Neural cell (in vitro differentiated cells): Measurements from ENCODE around the gene LRRC3. TPM values are rescaled to one million over a fixed set of nuclear protein-coding genes. Genes with fewer than 3 reads are reported as not detected.

Experiments
- H2AFZ ChIP-seq: fragments of 200-600, 300-800 bp; sonication (generic), shearing (Covaris generic); 2 replicates; pipeline ENCODE4 v1.6.0; 2014; ENCODE audit warnings: low read depth, mild to moderate bottlenecking, antibody characterized with exemption, low read length, moderate library complexity
- H3F3A ChIP-seq: fragments of 200-600 bp; shearing (Covaris generic); 2 replicates; pipeline ENCODE4 v1.6.1; 2016; ENCODE audit warnings: mild to moderate bottlenecking, moderate library complexity, mixed read lengths, antibody characterized with exemption, low read length; ENCODE audit not compliant: insufficient read depth, poor library complexity, severe bottlenecking
- H3K27ac ChIP-seq: fragments of 200-600, 300-800 bp; sonication (generic), shearing (Covaris generic); 2 replicates; pipeline ENCODE4 v1.5.1; 2014; ENCODE audit warnings: mild to moderate bottlenecking, low read length, moderate library complexity
- H3K27me3 ChIP-seq: fragments of 300-800, 200-600 bp; sonication (generic), shearing (Covaris generic); 2 replicates; pipeline ENCODE4 v1.6.0; 2014; ENCODE audit warnings: mild to moderate bottlenecking, low read depth, low read length, moderate library complexity; ENCODE audit not compliant: insufficient read depth
- H3K36me3 ChIP-seq: fragments of 300-800, 200-600 bp; sonication (generic), shearing (Covaris generic); 2 replicates; pipeline ENCODE4 v1.5.1; 2014; ENCODE audit warnings: mild to moderate bottlenecking, antibody characterized with exemption, low read length, moderate library complexity; ENCODE audit not compliant: insufficient read depth
- H3K4me2 ChIP-seq: fragments of 300-800, 200-600 bp; sonication (generic), shearing (Covaris generic); 2 replicates; pipeline ENCODE4 v1.6.0; 2014; ENCODE audit warnings: mild to moderate bottlenecking, low read length
- H3K4me3 ChIP-seq: fragments of 300-800, 200-600 bp; sonication (generic), shearing (Covaris generic); 2 replicates; pipeline ENCODE4 v1.5.1; 2014; ENCODE audit warnings: mild to moderate bottlenecking, low read length, moderate library complexity
- H3K79me2 ChIP-seq: fragments of 200-600 bp; shearing (Covaris generic); replicated peaks from 2 replicates; pipeline ENCODE4 v1.6.0; 2014; ENCODE audit warnings: mild to moderate bottlenecking, low read length, moderate library complexity; ENCODE audit not compliant: insufficient read depth
- H3K9ac ChIP-seq: fragments of 300-800, 200-600 bp; sonication (generic), shearing (Covaris generic); 2 replicates; pipeline ENCODE4 v1.6.1; 2016; ENCODE audit warnings: mild to moderate bottlenecking, low read length, mixed read lengths
- H3K9me2 ChIP-seq: fragments of 200-600 bp; shearing (Covaris generic); 2 replicates; pipeline ENCODE4 v1.6.1; 2016; ENCODE audit warnings: mild to moderate bottlenecking, low read length, mixed read lengths; ENCODE audit not compliant: insufficient read depth
- H3K9me3 ChIP-seq: fragments of 200-600, 300-800 bp; sonication (generic), shearing (Covaris generic); 2 replicates; pipeline ENCODE4 v1.6.1; 2016; ENCODE audit warnings: mild to moderate bottlenecking, mixed run types, low read length, moderate library complexity, mixed read lengths
- H4K20me1 ChIP-seq: fragments of 200-600 bp; shearing (Covaris generic); 2 replicates; pipeline ENCODE4 v1.6.1; 2016; ENCODE audit warnings: mild to moderate bottlenecking, mixed run types; ENCODE audit not compliant: insufficient read depth
- EP300 ChIP-seq: fragments of 450-650 bp; conservative IDR thresholded peaks from 2 replicates; pipeline ENCODE4 v1.6.1; 2014; ENCODE audit warnings: antibody characterized with exemption, mild to moderate bottlenecking, moderate library complexity; ENCODE audit not compliant: poor library complexity, severe bottlenecking
- EZH2 ChIP-seq: fragments of 200-600, 300-800 bp; shearing (Covaris generic), sonication (generic); IDR thresholded peaks from 2 replicates; pipeline ENCODE4 v1.6.1; 2014; ENCODE audit warnings: antibody characterized with exemption, low read length, borderline replicate concordance, mild to moderate bottlenecking; ENCODE audit not compliant: insufficient read depth, poor library complexity, severe bottlenecking
- MXI1 ChIP-seq: fragments of 450-650 bp; conservative IDR thresholded peaks from 2 replicates; pipeline ENCODE4 v1.6.1; 2014; ENCODE audit warnings: antibody characterized with exemption, mild to moderate bottlenecking; ENCODE audit not compliant: poor library complexity, severe bottlenecking
- POLR2AphosphoS5 ChIP-seq: IDR thresholded peaks from 2 replicates; pipeline ENCODE4 v1.6.1; 2012
- RAD21 ChIP-seq: fragments of 450-650 bp; conservative IDR thresholded peaks from 2 replicates; pipeline ENCODE4 v1.6.1; 2014; ENCODE audit warnings: antibody characterized with exemption, mild to moderate bottlenecking, moderate library complexity
- SMC3 ChIP-seq: fragments of 450-650 bp; conservative IDR thresholded peaks from 2 replicates; pipeline ENCODE4 v1.6.1; 2014; ENCODE audit warnings: antibody characterized with exemption, mild to moderate bottlenecking, moderate library complexity; ENCODE audit not compliant: poor library complexity
- TAF1 ChIP-seq: IDR thresholded peaks from 2 replicates; pipeline ENCODE4 v1.6.1; 2012; ENCODE audit warnings: low read depth
- polyA plus RNA-seq: library from polyadenylated mRNA; depleted of rRNA; stranded (reverse); fragments of >200 nt; gene quantifications from 2 replicates; pipeline ENCODE4 v1.2.3, GENCODE V29; 2014
- TF ChIP-seq, protein P1 (sequence below): IDR thresholded peaks from 2 replicates; pipeline ENCODE4 v1.6.1; 2012; ENCODE audit warnings: borderline replicate concordance
- TF ChIP-seq, protein P2 (sequence below): fragments of 450-650 bp; IDR thresholded peaks from 2 replicates; pipeline ENCODE4 v1.5.1; 2014; ENCODE audit warnings: antibody characterized with exemption, mild to moderate bottlenecking, moderate library complexity; ENCODE audit not compliant: poor library complexity, severe bottlenecking

The LRRC3 gene
- polyA plus RNA-seq, 1 donor from 2014 or later: 3.8 TPM

DNA sequence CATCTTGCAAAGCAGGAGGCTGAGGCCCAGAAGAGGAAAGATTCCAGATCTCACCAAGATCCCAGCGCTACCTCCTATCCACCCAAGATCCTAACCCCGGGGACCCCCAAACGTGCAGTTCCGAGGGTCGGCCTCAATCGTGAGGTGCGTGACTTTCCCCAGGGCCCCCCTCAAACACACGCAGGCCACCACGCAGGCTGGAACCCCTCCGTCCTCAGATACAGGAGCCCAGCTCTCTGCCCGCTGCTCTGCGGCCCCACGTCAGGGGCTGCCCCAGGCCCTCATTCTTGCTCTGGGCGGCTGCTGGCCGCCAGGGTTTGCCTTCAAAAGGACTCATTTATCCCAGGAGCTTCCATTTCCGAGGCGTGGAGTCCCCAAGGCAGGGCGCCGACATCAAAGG lies 44.8 kb downstream of the LRRC3 start:
- Histone ChIP-seq H3K9ac (no peak overlapping the region), H3K27ac (no peak overlapping the region), H3K4me3 (no peak overlapping the region), H3K9me3 (no peaks in the 10 kb centered on the region), H3F3A (no peaks in the 10 kb centered on the region), H3K4me2 (no peak overlapping the region), H2AFZ (no peak overlapping the region), H3K9me2 (no peaks in the 10 kb centered on the region), H3K79me2 (no peaks in the 10 kb centered on the region), H3K36me3 (no peaks in the 10 kb centered on the region), H4K20me1 (no peaks in the 10 kb centered on the region), H3K27me3 (no peaks in the 10 kb centered on the region)
- TF ChIP-seq RAD21: no peak
- TF ChIP-seq, protein P1, sequence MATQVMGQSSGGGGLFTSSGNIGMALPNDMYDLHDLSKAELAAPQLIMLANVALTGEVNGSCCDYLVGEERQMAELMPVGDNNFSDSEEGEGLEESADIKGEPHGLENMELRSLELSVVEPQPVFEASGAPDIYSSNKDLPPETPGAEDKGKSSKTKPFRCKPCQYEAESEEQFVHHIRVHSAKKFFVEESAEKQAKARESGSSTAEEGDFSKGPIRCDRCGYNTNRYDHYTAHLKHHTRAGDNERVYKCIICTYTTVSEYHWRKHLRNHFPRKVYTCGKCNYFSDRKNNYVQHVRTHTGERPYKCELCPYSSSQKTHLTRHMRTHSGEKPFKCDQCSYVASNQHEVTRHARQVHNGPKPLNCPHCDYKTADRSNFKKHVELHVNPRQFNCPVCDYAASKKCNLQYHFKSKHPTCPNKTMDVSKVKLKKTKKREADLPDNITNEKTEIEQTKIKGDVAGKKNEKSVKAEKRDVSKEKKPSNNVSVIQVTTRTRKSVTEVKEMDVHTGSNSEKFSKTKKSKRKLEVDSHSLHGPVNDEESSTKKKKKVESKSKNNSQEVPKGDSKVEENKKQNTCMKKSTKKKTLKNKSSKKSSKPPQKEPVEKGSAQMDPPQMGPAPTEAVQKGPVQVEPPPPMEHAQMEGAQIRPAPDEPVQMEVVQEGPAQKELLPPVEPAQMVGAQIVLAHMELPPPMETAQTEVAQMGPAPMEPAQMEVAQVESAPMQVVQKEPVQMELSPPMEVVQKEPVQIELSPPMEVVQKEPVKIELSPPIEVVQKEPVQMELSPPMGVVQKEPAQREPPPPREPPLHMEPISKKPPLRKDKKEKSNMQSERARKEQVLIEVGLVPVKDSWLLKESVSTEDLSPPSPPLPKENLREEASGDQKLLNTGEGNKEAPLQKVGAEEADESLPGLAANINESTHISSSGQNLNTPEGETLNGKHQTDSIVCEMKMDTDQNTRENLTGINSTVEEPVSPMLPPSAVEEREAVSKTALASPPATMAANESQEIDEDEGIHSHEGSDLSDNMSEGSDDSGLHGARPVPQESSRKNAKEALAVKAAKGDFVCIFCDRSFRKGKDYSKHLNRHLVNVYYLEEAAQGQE: no peak
- no peak for TF ChIP-seq POLR2AphosphoS5
- TF ChIP-seq, protein P2, sequence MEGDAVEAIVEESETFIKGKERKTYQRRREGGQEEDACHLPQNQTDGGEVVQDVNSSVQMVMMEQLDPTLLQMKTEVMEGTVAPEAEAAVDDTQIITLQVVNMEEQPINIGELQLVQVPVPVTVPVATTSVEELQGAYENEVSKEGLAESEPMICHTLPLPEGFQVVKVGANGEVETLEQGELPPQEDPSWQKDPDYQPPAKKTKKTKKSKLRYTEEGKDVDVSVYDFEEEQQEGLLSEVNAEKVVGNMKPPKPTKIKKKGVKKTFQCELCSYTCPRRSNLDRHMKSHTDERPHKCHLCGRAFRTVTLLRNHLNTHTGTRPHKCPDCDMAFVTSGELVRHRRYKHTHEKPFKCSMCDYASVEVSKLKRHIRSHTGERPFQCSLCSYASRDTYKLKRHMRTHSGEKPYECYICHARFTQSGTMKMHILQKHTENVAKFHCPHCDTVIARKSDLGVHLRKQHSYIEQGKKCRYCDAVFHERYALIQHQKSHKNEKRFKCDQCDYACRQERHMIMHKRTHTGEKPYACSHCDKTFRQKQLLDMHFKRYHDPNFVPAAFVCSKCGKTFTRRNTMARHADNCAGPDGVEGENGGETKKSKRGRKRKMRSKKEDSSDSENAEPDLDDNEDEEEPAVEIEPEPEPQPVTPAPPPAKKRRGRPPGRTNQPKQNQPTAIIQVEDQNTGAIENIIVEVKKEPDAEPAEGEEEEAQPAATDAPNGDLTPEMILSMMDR: no peak
- TF ChIP-seq MXI1: no peak
- TF ChIP-seq SMC3: no peak
- TF ChIP-seq TAF1: no peak
- no peak for TF ChIP-seq EP300
- no peak for TF ChIP-seq EZH2

DNA sequence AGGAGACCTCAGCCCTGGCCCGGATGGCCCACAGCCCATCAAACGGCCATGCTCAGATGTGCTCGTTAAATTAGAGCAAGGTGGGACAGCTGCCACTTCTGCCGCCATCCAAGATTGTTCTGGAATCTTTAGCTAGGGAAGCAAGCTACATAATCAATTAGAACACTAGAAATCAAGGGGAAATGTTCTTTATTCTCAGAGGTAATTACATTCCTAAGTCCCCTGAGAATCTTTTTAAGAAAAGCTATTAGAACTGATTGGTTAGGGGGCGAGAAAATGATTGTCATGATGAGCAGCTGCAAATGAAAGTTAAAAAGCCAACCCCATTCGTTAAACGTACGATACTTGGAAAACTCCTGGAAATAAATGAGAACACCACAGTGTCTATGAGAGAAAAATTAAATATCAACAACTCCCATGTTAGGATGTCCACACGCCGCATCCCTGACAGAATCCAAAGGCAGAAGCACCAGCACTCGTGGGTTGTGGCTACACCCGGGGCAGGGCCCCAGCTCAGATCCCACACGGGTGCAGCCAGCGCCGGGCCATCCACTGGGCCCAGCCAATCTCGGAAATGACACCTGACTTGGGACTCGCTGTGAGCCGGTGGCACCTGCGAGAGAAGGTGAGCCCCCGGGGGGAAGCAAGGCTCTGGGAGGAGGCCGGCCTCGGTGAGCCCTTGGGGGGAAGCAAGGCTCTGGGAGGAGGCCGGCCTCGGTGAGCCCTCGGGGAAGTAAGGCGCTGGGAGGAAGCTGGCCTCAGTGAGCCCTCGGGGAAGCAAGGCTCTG lies 47.1 kb downstream of the LRRC3 start:
- H3K27me3 ChIP-seq: no peaks in the 10 kb centered on the region
- no peak overlapping the region for H2AFZ ChIP-seq
- no peak overlapping the region for H3K4me2 ChIP-seq
- no peaks in the 10 kb centered on the region for H4K20me1 ChIP-seq
- H3K9me3 ChIP-seq: no peaks in the 10 kb centered on the region
- H3K9ac ChIP-seq: no peak overlapping the region
- no peaks in the 10 kb centered on the region for H3K79me2 ChIP-seq
- no peaks in the 10 kb centered on the region for H3K9me2 ChIP-seq
- H3K27ac ChIP-seq: no peak overlapping the region
- H3F3A ChIP-seq: no peaks in the 10 kb centered on the region
- no peak overlapping the region for H3K4me3 ChIP-seq
- no peak for TF ChIP-seq POLR2AphosphoS5
- TF ChIP-seq SMC3: no peak
- no peak for TF ChIP-seq EP300
- TF ChIP-seq TAF1: no peak
- no peak for TF ChIP-seq MXI1
- TF ChIP-seq, protein P2: no peak
- TF ChIP-seq RAD21: no peak
- TF ChIP-seq, protein P1: no peak
- no peak for TF ChIP-seq EZH2
- no peaks in the 10 kb centered on the region for H3K36me3 ChIP-seq
